Measurements from ENCODE around the gene SMARCD3.

Gene SMARCD3

DNA sequence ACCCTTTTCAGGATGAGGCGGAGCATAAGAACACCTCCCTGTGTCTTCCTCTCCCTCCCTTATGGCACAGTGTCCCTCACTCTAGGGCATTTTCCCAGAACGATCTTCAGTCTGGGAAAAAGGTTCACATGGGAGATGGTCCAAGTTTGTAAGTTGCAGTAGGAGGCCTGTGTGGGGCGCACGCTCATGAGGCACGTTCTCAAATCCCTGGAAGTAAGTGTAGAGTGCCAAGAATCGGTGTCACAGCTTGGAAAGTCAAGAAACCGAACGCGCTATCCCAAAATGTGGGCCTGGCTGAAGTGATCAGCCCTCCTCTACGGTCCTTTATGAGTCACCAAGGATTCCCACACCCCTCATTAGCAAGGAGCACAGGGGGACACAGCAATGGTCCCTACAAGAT, 23.9 kb upstream of the SMARCD3 start:
- no peak for DNase-seq

DNA sequence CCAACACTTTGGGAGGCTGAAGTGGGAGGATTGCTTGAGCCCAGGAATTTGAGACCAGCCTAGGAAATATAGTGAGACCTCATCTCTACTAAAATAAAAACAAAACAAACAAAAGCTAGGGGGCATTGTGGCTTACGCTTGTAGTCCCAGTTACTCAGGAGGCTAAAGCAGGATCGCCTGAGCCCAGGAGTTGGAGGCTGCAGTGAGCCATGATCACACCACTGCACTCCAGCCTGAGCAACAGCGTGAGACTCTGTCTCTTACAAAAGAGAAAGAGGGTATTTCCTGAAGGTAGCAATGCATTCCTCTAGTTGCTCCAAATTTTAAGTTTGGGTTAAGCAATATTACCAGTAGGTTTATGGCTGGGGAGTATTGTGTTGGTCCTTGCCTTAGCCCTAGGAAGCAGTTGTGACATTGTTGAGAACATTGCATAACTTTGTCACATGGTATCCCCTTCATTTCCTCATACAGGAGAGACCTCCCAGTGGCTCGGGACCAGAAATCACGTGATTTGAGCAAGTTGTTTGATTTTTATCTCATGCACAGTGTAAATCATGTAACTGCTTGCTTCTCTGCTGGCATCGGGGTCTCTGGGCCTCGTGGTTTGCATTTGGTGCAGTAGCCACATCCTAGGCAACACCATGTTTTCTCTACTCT, 23.3 kb upstream of the SMARCD3 start:
- DNase-seq = no peak

DNA sequence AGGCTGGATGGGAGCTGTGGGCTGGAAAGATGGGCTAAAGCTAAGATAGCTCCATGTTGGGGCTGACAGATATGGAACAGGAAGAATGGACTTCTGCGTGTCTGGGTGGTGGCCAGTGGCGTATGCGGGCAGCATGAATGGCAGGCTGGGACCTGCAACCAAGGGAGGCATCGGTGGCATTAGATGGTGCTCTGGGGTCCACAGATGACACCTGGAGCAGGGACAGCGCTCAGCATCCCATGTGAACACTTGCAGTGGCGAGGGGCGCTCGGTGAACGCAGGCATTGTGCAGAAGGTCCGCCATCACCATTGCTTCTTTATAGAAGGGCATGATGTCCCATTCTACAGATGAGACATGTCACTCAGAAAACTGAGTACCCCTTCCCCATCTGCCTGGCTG, 21.0 kb upstream of the SMARCD3 start:
- no peak for DNase-seq

DNA sequence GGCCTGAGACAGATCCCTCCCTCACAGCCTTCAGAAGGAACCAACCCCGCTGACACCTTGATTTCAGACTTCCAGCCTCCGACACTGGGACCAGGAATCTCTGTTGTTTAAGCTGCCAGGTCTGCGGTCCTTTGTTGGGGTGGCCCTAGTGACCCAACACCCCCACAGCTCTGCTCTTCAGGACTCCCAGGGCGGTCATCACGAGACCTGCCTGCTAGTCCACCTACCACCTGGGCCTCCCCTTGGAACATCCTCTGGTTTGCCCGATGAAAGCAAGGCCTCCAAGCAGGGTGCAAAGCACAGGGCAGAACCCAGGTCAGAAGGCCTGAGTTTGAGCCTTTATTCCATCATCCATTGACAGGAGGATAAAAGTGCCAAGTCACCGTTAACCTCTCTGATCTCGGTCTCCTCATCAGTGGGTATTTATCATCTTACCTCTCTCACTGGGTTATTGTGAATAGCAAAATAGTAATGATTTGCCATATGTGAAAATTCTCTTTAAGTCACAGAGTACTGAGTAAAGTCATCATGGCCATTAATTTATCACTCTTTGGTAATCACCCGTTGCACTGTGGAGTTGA, 16.9 kb upstream of the SMARCD3 start:
- no peak for DNase-seq

DNA sequence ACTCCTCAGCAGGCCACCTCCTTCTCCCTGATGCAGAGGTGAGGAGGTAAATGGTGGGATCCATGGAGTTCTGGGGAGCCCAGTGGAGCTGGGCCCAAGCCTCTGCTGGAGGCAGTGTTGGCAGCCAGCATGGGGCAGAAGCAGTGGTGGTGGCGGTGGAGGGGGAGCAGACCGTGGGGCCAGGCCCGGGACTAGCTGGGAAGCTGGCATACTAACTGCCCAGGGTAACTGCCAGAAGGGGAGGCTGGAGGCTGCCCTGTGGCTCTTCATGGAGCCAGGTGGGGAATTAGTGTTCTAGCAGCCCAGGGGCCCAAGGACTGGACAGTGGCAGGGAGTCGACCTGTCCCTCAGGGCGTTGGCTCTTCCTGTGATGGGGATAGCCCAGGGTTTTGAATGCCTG, 16.1 kb upstream of the SMARCD3 start:
- DNase-seq = no peak

DNA sequence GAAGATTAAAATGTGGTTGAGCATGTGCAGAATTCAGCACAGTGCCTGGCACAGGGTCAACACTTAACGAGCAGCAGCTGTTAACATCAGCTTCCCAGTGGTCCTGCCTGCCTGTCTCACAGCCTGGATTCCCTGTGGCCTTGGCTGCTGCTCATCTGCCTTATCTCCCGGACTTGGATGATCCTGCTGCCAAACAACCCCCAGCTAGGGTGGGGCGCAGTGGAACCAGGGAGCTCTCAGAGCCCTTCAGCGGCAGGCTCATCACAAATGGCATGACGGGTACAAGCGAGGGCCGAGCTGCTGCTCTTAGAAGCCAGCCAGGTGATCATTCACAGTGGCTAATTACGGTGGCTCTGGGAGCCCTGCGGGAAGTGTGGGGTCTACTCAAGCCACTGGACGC, 13.0 kb upstream of the SMARCD3 start:
- no peak for DNase-seq

- DNase-seq = no peak
Measured at GRCh38 chr7:151260883-151261282, 12.4 kb upstream of the SMARCD3 start.

GRCh38 chr7:151260471-151260870, 12.0 kb upstream of the SMARCD3 start:
- DNase-seq = no peak

- no peak for DNase-seq
Measured at GRCh38 chr7:151257990-151258389, 9.5 kb upstream of the SMARCD3 start.

DNA sequence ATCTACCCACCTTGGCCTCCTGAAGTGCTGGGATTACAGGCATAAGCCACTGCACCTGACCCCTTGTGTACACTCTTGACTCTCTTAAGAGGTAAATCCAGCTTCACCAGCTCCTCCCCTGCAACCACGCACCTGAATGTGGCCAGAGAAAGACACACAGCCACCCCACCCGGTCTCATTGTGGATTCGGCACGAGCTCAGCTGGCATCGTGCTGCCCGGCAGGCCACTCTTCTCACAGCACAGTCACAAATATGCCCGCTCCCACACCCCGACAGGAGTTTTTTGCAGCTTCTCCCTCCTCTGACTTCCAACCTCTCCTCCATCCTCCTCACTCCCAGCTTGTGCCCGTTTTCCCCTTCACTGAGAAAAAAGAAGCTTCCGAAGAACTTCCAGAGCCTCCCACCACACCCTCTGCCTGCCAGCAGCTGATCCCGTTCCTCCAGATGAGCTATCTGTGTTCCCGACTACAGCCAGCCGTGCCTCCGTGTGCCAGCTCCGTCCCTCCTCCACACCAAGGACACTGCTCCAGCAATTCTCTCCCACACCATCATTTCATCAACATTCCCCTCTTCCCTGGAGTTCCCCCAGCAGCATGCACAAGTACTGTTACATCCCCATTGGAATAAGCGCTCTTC, 8.0 kb upstream of the SMARCD3 start:
- DNase-seq = no peak

DNA sequence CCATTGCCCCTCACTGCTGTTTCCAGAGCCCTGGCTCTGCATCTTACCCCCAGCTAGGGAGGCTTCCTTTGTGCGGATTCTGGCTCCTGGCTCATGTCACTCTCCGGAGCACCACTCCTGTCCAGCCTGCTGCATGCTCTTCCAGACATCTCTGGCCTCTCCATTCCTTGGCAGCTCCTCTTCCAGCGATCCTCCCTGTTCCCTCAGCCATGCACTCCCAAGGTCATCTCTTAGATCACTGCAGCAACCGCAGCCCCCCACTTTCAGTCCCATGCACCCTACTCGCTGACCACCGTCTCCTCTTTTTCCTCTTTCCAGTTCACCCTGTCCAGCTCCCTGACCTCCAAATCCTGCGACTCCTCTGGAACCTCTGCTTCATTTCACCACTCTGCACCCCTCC, 6.9 kb upstream of the SMARCD3 start:
- DNase-seq = no peak

DNA sequence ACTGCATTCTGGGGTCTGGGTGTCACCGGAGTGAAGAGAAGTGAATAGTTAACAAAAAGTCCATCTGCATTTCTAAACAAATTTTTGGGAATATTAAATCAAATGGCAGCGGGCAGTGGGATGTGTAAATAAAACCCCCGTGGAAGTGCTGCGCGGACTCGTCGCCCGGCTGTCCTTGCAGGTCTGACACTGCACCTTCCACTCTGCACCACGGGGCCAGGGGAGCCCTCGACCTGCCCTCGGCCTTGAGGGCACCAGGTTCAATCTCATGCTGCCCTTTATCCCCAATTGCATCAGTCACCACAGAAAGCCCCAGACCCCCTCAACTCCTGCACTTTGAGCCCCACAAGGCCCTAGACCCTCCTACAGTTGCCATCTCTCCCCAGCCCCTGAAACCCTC, 6.4 kb upstream of the SMARCD3 start:
- DNase-seq = no peak

DNA sequence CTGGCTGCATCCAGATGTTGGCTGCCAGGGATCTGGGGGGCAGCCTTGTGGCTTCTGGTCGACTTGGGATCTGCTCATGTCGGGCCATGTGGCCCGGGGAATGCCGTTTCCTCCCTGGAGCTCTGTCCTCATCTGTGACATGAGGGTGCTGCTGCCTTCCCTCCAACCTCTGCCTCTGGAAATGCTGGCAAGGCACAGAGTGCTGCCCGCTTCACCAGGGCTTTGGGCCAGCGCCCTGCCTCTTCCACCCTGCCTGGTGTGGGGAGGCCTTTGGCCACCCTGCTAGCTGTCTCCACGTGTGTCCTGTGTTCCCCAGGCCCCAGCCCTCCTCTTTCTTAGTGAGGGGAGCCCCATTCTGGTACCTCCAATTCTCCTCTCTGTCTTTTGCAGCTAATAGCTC, 5.8 kb upstream of the SMARCD3 start:
- DNase-seq = no peak

GRCh38 chr7:151252961-151253711, 4.6 kb upstream of the SMARCD3 start:
- DNase-seq = no peak

GRCh38 chr7:151252561-151252835, 4.0 kb upstream of the SMARCD3 start:
- no peak for DNase-seq

- no peak for DNase-seq
Measured at GRCh38 chr7:151251689-151252560, 3.4 kb upstream of the SMARCD3 start.

DNA sequence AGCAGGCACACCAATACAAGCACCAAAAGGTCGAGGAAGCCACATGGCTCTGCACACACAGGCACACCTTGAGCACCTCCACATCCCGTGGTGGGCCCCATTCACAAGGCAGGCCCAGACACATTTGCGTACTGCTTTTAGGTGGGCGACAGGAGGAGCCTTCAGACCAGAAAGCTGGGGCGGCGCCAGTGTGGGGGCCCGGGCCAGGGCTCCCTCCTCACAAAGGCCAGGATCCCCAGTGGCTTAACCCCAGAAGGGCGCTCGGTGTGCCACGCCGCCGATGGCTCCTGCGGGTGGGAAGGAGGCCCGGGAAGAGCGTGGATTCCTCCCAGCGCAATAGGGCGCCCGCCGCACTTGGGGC, 2.8 kb upstream of the SMARCD3 start:
- no peak for DNase-seq

DNA sequence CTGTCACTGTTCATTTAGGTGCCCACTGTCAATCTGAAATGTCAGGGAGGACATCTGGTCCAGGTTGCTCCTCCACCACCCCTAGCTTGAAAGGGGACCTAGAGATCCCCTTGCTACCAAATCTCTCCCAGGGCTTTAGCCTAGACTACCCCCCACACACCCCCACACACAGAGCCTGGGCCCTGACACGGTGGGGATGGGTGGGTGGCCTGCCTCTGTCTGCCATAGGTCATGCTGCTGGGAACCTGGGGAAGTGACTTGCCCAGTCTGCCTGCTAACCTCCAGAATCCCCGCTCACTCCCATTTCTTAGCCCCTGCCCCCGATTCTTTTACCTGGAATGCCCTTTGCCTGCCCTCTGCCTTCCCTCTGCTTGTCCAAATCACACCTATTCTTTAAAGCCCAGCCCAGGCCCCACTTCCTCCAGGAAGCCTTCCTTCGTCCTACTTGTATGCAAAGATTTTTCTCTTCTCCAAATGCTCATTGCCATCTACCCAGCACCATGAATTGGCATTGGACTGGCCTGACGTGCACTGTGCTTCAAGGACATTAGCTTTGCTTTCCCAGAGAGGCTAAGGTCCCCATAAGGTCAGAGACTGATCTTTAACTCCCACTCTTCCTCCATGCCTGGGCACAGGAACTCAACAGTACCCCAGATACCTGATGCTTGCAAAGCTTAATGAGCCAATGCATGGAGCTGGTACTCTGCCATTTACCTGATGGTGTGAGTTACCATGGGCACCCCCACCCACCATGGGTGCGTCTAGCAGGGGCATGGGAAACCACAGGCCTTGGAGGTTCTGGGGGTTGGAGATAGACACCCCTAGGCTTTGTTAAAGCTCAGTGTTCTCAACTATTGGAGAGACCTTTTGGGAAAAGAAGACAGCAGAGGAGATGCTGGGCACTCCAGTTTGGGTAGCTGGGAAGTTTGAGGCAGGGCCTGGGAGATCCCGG, 2.0 kb upstream of the SMARCD3 start:
- DNase-seq = no peak

GRCh38 chr7:151249732-151250072, 1.2 kb upstream of the SMARCD3 start:
- no peak for DNase-seq

GRCh38 chr7:151249034-151249731, 689 bp upstream of the SMARCD3 start:
- no peak for DNase-seq

- DNase-seq = no peak
Measured at GRCh38 chr7:151247611-151248345, 716 bp downstream of the SMARCD3 start.

All from NCI-H187 treated with DMSO at 0.1 percent for 48 hours (cell line).